GM18870 (cell line): ENCODE measurements around the gene SPTBN4.
"Not testable (repeated sequence)": the region's sequence is repeated elsewhere in the genome, so short reads cannot be mapped to it uniquely, and the experiment has no call there.

Experiments used
- ATAC-seq: cut with Tn5 transposase; IDR thresholded peaks from one replicate; pipeline ENCODE4 v1.9.1; 2021; ENCODE audit warnings: moderate library complexity; ENCODE audit not compliant: unreplicated experiment

Gene SPTBN4

DNA sequence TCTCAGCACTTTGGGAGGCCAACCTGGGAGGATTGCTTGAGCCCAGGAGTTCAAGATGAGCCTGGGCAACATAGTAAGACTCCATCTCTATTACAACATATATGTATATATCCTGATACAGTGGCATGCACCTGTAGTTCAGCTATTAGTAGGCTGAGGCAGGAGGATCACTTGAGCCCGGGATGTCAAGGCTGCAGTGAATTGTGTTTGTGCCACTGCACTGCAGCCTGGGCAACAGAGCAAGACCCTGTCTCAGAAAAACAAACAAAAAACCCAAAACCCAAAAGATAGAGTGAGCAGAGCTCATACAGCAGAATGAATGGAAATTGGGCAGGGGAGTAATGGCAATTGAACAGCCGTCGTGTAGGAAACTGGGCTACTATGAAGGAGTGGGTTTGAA is 92.6 kb downstream of the SPTBN4 start:
- no peak for ATAC-seq

DNA sequence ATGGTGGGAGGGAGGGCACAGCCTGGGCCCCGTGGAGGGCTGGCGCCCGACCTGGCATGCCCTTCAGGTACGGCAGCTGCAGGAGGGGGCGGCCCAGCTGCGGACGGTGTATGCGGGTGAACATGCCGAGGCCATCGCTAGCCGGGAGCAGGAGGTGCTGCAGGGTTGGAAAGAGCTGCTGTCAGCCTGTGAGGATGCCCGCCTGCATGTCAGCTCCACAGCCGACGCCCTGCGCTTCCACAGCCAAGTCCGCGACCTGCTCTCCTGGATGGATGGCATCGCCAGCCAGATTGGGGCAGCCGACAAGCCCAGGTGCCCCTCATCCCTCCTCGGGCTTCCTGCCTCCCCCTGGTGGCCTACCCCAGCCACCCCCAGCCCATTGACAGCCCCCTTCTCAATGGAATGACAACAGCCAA is 93.3 kb downstream of the SPTBN4 start:
- no peak for ATAC-seq

DNA sequence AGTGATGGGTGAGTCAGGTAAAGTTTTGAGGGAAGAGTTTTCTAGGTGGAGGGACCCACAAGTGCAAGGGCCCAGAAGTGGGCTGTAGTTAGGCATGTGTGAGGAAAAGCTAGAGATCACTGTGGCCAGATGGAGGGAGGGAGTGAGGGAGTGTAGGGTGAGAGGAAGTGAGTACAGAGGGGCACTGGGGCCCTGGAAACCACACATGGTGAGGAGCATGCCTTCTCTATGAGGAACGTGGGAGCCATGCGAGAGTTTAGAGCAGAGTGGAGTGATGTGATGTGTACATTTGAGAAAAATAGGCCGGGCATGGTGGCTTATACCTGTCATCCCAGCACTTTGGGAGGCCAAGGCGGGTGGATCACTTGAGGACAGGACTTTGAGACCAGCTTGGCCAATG is 95.1 kb downstream of the SPTBN4 start:
- no peak for ATAC-seq

GRCh38 chr19:40564535-40564934 is 97.7 kb downstream of the SPTBN4 start:
- not testable (repeated sequence) for ATAC-seq

GRCh38 chr19:40565355-40565754 is 98.6 kb downstream of the SPTBN4 start:
- no peak for ATAC-seq

DNA sequence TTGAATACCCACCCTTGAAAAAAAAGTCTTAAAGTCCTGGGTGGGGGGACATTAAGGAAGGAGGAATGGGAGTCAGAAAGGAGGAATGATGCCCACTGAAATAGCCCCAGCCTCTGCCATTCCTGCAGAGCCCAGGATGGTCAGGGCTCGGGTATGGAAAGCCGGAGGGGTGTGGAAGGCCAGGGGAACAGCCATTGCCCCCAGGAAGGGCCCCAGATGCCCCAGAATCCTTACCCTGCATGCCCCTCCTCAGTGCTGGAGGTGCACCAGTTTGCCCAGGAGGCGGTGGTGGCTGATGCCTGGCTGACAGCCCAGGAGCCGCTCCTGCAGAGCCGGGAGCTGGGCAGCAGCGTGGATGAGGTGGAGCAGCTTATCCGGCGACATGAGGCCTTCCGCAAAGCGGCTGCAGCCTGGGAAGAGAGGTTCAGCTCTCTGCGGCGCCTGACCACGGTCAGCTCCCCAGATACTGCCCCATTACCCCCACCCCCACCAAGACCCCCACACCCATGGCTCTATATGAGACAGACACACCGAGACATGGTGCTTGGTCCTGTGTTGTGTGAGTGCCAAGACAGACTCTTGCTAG is 99.2 kb downstream of the SPTBN4 start:
- ATAC-seq, result no peak

DNA sequence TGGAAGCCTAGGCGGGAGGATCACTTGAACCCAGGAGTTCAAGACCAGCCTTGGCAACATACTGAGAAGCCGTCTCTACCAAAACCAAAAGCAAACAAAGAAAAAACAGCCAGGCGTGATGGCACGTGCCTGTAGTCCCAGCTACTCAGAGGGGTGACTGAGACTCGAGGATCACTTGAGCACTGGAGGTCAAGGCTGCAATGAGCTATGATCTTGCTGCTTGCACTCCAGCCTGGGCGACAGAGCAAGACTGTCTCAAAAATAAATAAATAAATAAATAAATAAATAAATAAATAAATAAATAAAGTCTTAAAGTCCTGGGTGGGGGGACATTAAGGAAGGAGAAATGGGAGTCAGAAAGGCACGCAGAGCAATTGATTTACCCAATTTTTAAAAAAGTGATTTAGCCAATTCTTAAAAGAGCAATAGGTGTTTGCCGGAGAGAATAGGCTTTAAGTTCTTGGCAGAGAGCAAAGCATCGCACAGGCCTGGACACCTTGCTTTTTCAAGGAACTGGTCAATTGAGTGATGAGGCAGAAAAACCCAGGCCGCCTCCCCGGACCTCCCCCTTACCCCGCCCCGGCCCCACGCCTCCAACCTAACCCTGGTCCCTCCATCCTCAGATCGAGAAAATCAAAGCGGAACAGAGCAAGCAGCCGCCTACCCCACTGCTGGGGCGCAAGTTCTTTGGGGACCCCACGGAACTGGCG is 100.4 kb downstream of the SPTBN4 start:
- ATAC-seq, result no peak

DNA sequence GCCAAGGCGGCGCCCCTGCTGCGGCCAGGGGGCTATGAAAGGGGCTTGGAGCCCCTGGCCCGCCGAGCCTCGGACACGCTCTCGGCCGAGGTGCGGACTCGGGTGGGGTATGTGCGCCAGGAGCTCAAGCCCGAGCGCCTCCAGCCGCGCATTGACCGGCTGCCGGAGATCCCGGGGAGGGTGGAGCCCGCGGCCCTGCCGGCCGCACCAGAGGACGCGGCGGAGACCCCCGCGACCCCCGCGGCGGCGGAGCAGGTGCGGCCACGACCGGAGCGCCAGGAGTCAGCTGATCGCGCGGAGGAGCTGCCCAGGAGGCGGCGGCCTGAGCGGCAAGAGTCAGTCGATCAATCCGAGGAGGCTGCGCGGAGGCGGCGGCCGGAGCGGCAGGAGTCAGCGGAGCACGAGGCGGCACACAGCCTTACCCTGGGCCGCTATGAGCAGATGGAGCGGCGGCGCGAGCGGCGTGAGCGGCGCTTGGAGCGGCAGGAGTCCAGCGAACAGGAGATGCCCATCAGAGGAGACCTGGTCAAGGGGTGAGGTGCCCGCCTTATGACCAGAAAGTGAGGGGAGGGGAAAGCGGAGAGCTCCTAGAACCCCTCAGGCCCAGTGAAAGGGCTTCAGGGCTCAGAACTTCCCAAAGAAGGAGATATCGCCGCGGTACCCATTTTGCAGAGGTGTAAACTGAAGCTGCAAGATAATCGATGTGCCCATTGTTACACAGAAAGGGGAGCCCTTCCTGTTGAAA is 101.1 kb downstream of the SPTBN4 start:
- ATAC-seq, result no peak

DNA sequence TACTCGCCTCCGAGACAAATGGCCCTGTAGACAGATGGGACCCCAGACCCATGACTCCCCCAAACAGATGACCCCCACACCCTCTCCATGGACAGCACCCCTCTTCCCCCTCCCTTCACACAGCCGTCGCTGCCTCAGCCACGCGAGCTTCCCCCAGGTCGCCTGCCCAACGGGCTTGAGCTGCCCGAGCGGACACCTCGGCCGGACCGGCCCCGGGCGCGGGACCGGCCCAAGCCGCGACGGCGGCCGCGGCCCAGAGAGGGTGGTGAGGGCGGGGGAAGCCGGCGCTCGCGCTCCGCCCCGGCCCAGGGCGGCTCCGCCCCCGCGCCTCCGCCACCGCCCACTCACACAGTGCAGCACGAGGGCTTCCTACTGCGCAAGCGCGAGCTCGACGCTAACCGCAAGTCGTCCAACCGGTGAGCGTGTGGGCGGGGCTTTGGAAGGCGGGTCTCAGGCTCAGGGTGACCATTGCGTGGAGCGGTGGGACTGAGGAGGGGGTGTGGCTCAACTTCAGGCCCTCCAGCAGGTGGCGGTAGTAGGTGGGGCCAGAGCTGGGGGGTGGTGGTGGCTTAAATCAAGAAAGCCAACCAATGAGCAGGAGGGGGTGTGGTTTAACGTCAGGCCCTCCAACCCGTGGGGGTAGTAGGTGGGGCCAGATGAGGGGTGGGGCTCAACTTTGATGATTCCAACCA is 103.7 kb downstream of the SPTBN4 start:
- peak; percentile 67 for ATAC-seq

DNA sequence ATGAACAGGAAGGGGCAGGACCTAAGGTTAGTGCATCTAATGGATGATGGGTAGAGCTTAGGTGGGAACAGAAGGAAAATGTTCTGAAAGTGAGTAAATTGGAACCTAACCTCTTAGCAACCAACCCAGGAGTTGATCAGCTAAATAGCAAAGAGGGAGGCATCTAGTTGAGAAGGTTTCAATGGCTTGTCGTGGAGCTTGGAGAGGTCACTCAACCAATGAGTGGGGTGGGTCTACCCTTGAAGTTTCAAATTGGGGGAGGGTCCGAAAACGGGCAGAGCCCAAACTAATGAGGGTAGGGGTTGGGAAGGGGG is 104.2 kb downstream of the SPTBN4 start:
- no peak for ATAC-seq

DNA sequence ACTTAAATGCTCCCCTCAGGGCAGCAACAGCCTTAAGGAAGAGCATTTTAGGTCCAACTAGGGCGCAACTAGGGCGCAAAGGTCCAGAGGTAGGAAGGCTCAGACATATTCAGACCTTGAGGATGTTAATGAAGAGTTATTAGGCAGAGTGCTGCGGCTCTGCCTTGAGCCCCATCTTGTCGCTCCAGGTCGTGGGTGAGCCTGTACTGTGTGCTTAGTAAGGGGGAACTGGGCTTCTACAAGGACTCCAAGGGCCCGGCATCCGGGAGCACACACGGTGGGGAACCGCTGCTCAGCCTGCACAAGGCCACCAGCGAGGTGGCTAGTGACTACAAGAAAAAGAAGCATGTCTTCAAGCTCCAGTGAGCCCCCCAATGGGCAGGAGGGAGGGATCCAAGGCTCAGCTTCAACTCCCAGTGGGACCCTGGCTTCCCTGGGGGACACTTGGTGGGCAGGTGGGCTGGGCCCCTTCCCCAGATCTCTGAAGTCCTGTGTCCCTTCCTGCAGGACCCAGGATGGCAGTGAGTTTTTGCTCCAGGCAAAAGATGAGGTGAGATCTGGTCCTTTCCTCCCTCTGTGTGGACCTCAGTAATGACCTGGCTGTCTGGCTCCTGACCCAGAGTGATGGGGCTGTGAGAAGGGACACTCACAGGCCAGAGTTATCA is 105.2 kb downstream of the SPTBN4 start:
- ATAC-seq, result no peak

DNA sequence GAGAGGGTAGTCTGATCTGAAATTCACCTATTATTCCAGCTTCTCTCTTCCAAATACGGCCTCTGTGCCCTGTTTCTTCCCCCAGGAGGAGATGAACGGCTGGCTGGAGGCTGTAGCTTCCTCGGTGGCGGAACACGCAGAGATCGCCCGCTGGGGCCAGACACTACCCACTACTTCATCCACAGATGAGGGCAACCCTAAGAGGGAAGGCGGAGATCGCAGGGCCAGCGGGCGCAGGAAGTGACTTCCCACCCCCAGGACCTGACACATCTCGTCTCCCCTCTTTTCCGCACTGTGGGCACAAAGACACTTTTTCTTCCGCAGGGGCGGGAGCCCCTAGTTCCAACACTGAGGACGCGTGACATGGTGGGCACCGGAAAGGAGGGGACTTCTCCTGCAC is 108.5 kb downstream of the SPTBN4 start:
- no peak for ATAC-seq

GRCh38 chr19:40576151-40576584 is 109.4 kb downstream of the SPTBN4 start:
- ATAC-seq, result peak; percentile 23

GRCh38 chr19:40576585-40577451 is 110.0 kb downstream of the SPTBN4 start, which contains the start of gene SHKBP1:
SHKBP1 (plus strand) TSS chr19:40576873; CDS start chr19:40576900, 27 bp downstream.
- ATAC-seq, result peak; percentile 85

- no peak for ATAC-seq
These were observed 111.7 kb downstream of the SPTBN4 start for GRCh38 chr19:40578442-40578908.

- ATAC-seq, result no peak
These were observed 113.8 kb downstream of the SPTBN4 start for GRCh38 chr19:40580619-40581018.

DNA sequence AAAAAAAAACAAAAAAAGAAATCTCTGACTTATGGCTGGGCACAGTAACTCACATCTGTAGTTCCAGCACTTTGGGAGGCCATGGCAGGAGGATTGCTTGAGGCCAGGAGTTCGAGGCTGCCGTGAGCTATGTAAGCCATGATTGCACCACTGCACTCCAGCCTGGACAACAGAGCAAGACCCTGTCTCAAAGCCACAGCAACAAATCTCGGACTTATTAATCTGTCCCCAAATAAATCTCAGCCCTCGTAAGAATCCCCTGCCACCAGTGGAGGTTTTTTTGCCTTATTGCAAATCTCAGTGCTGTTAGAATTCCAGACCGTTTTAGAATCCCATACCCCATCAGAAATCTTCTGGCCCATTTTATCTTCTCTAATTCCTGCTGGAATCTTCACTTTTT is 114.7 kb downstream of the SPTBN4 start:
- ATAC-seq, result no peak

DNA sequence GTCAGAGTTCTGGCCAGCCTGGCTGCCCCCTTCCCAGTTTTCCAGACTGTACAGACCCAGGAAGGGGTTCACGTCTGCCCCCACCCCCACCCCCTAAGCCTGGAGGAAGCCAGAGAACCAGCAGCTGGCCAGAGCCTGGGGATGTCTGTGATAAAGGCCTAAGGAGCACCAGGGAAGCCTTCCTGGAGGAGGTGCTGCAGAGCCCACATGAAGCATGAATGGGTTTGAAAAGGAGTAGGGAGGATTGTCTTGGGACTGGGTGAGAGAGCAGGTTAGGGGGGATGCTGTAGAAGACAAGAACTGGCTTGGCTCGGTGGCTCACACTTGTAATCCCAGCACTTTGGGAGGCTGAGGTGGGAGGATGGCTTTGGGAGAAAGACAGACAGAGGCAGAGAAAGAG is 115.7 kb downstream of the SPTBN4 start:
- no peak for ATAC-seq

GRCh38 chr19:40583283-40583682 is 116.5 kb downstream of the SPTBN4 start:
- ATAC-seq, result no peak

DNA sequence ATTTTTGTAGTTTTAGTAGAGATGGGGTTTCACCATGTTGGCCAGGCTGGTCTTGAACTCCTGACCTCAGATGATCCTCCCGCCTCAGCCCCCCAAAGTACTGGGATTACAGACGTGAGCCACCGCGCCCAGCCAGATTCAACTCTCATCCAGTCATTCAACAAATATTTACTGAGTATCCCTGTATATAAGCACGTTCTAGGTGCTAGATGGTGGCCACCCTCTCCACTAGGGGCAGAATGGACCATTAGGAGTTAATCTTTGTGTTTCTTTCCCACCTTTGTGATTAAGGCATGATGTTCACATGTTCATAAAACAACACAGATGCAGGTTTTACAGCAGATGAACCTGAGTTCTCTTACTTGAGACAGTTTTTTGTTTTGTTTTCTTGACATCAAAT is 117.2 kb downstream of the SPTBN4 start:
- no peak for ATAC-seq
